GM12878 (cell line): Measurements from ENCODE around the gene C1orf198. TPM values are rescaled to one million over a fixed set of nuclear protein-coding genes. Genes with fewer than 3 reads are reported as not detected.

Experiments used
- ATAC-seq: fragments of 200-7000 bp; cut with Tn5 transposase; 3 replicates; pipeline ENCODE4 v1.9.1; 2020; ENCODE audit warnings: mild to moderate bottlenecking, moderate library complexity
- BruUV-seq: library from RNA; stranded (reverse); fragments of 400-500 nt; replicated peaks from 2 replicates; lab custom pipeline; 2021; lab: Mats Ljungman, UMichigan
- CTCF ChIA-PET: fragments of 300-600 bp; sonication (Branson Sonifier 250); formaldehyde crosslinking; extraction: SDS; loops from one replicate; lab custom pipeline; 2021; ENCODE audit warnings: inconsistent platforms; lab: Yijun Ruan, JAX
- POLR2A ChIA-PET: fragments of 350-600 bp; formaldehyde crosslinking; extraction: SDS; loops from one replicate; lab custom pipeline; 2021; ENCODE audit warnings: inconsistent platforms; lab: Charles Lee
- RAD21 ChIA-PET: fragments of 300-600 bp; sonication (Branson Sonifier 250); formaldehyde crosslinking; loops from one replicate; lab custom pipeline; 2023; ENCODE audit warnings: antibody characterized with exemption; ENCODE audit not compliant: unreplicated experiment; lab: Charles Lee
- SMC1A ChIA-PET: fragments of 300-600 bp; sonication (Branson Sonifier 250); formaldehyde crosslinking; loops from one replicate; lab custom pipeline; 2023; ENCODE audit not compliant: unreplicated experiment, uncharacterized antibody; lab: Charles Lee
- DNase-seq: peaks from one replicate; pipeline ENCODE4 v3.0.0-alpha.2; 2011; ENCODE audit warnings: low read depth, low spot score
- FAIRE-seq: peaks from 3 replicates; lab custom pipeline; 2011; peaks lifted over from hg19 to GRCh38; lab: Jason Lieb, UNC
- H2AFZ ChIP-seq: 2 replicates; pipeline ENCODE4 v1.6.0; 2011; ENCODE audit warnings: low read depth, low read length, control low read depth; ENCODE audit not compliant: control insufficient read depth
- H3K27ac ChIP-seq: 2 replicates; pipeline ENCODE4 v1.5.1; 2011; ENCODE audit warnings: control low read depth; ENCODE audit not compliant: control insufficient read depth, insufficient read depth
- H3K27me3 ChIP-seq, 2 experiments: replicated peaks in 1 of 2; 2 replicates each; pipeline versions ENCODE4 v1.6.0 to v1.6.1; 2011; ENCODE audit warnings: low read length in 1 of 2; ENCODE audit not compliant: control insufficient read depth in 2 of 2, insufficient read depth in 2 of 2
- H3K36me3 ChIP-seq, 2 experiments: 2 replicates each; pipeline ENCODE4 v1.5.1; 2011; ENCODE audit warnings: low read length in 1 of 2; ENCODE audit not compliant: control insufficient read depth in 2 of 2, insufficient read depth in 2 of 2
- H3K4me1 ChIP-seq: 2 replicates; pipeline ENCODE4 v1.6.1; 2011; ENCODE audit warnings: mild to moderate bottlenecking, low read length, moderate library complexity, mixed read lengths; ENCODE audit not compliant: control insufficient read depth, insufficient read depth
- H3K4me2 ChIP-seq: 2 replicates; pipeline ENCODE4 v1.6.0; 2011; ENCODE audit warnings: control low read depth; ENCODE audit not compliant: control insufficient read depth, insufficient read depth
- H3K4me3 ChIP-seq: fragments of 200-600 bp; sonication (generic); 2 replicates; pipeline ENCODE4 v1.5.1; 2016
- H3K79me2 ChIP-seq: 2 replicates; pipeline ENCODE4 v1.6.0; 2011; ENCODE audit warnings: low read length; ENCODE audit not compliant: control insufficient read depth, insufficient read depth
- H3K9ac ChIP-seq: 2 replicates; pipeline ENCODE4 v1.8.0; 2011; ENCODE audit warnings: low read length, control low read depth, mixed read lengths; ENCODE audit not compliant: control insufficient read depth, insufficient read depth
- H3K9me3 ChIP-seq: replicated peaks from 3 replicates; pipeline ENCODE4 v1.5.1; 2011; ENCODE audit warnings: mild to moderate bottlenecking, low read length; ENCODE audit not compliant: control insufficient read depth, insufficient read depth
- H4K20me1 ChIP-seq: 2 replicates; pipeline ENCODE4 v1.6.0; 2011; ENCODE audit not compliant: control insufficient read depth, insufficient read depth
- BRCA1 ChIP-seq: IDR thresholded peaks from 2 replicates; pipeline ENCODE4 v1.6.1; 2011; ENCODE audit warnings: low read depth, low read length, improper control_type of control experiment
- CHD2 ChIP-seq: IDR thresholded peaks from 2 replicates; pipeline ENCODE4 v1.6.1; 2011; ENCODE audit warnings: low read depth, low read length, improper control_type of control experiment, borderline replicate concordance
- NR2F1 ChIP-seq: fragments of 450-650 bp; conservative IDR thresholded peaks from 2 replicates; pipeline ENCODE4 v1.6.1; 2017; ENCODE audit warnings: mild to moderate bottlenecking
- SIN3A ChIP-seq: IDR thresholded peaks from 2 replicates; pipeline ENCODE4 v1.6.1; 2012; ENCODE audit warnings: low read depth, low read length, improper control_type of control experiment
- SIX5 ChIP-seq: IDR thresholded peaks from 2 replicates; pipeline ENCODE4 v1.6.1; 2011; ENCODE audit warnings: mild to moderate bottlenecking, low read depth, low read length, moderate library complexity; ENCODE audit not compliant: severe bottlenecking
- SREBF1 ChIP-seq: IDR thresholded peaks from 2 replicates; pipeline ENCODE4 v1.6.1; 2012; ENCODE audit warnings: mild to moderate bottlenecking, low read length
- ZBTB33 ChIP-seq: fragments of 450-650 bp; IDR thresholded peaks from 2 replicates; pipeline ENCODE4 v1.6.1; 2017; ENCODE audit warnings: mild to moderate bottlenecking
- WGBS: methylation state at CpG from one replicate; pipeline ENCODE4 v1.1.6; 2016; ENCODE audit warnings: low lambda C conversion rate; ENCODE audit not compliant: insufficient replicate concordance, insufficient coverage; ENCODE audit errors: missing lambda C conversion rate; 5-methylcytosine and 5-hydroxymethylcytosine counted together
- in situ Hi-C: fragments of 300-500 bp; cut with MboI; formaldehyde crosslinking; loops from 9 replicates; pipeline ENCODE4 v1.14.3; 2018; ENCODE audit warnings: mixed read lengths
- intact Hi-C: fragments of 100-400 bp; cut with micrococcal nuclease; formaldehyde crosslinking; loops from one replicate; pipeline ENCODE4 v1.14.2; 2022; ENCODE audit not compliant: unreplicated experiment
- polyA plus RNA-seq, 11 experiments: library from polyadenylated mRNA; depleted of rRNA in 4 of 11; unstranded in 6 of 11; stranded (reverse) in 5 of 11; fragments of >200 nt; fragmentation: Nextera tagmentation in 4 of 11; fragmentation: Illumina TruSeq in 1 of 11; extraction: Ambion mirVana in 4 of 11; extraction: Trizol in 1 of 11; gene quantifications; 1 replicate in 1 of 11; 2 replicates in 10 of 11; pipeline versions ENCODE4 v1.2.1 to v1.2.3, GENCODE V29; 2011 to 2016; ENCODE audit warnings: inconsistent platforms in 2 of 11, missing spikeins in 2 of 11, low read depth in 1 of 11
- total RNA-seq, 4 experiments: library from RNA; depleted of rRNA in 3 of 4; stranded (reverse); fragments of >200 nt in 3 of 4; fragmentation: Illumina TruSeq in 1 of 4; extraction: Trizol in 1 of 4; gene quantifications; 2 replicates each; pipeline versions ENCODE4 v1.2.1 to v1.2.3, GENCODE V29; 2013 to 2021

Gene C1orf198
- total and polyA plus RNA-seq, 10 of the 15 experiments (the other 5 are each of a cell fraction or from before 2014, with no cell fraction given) = 0.16 to 2.8 (median 1.1) TPM

- ChIA-PET POLR2A (no interaction called here), RAD21 (no interaction called here), CTCF (no interaction called here), SMC1A (no interaction called here)
- Histone ChIP-seq H3K9ac (no peak overlapping the region), H3K79me2 (no peaks in the 10 kb centered on the region), H3K4me2 (no peak overlapping the region), H2AFZ (no peak overlapping the region), H3K4me1 (no peaks in the 10 kb centered on the region), H3K4me3 (no peak overlapping the region), H3K9me3 (no peaks in the 10 kb centered on the region; the same call in 2 of the 3 replicates)
- FAIRE-seq (no peak), ATAC-seq (no peak)
- no TSS peak for BruUV-seq
- TF ChIP-seq SIN3A = no peak
- no peak for TF ChIP-seq NR2F1
- TF ChIP-seq CHD2 = no peak
- no peak for TF ChIP-seq BRCA1
- no peak for TF ChIP-seq SIX5
- TF ChIP-seq ZBTB33 = no peak
- TF ChIP-seq SREBF1 = no peak
- TF ChIP-seq, all 136 proteins: peak for 0
- DNase-seq = no peak
- in situ Hi-C loops (no loop called here), intact Hi-C loops (no loop called here)
- WGBS = 23% methylated on average over 4 of the region's 4 CpGs
- Histone ChIP-seq H3K27ac (no peak overlapping the region), H4K20me1 (no peaks in the 10 kb centered on the region), H3K27me3 (peaks cover 0 to 3% of the 10 kb centered on the region in 2 experiments; a peak in 2 of 4 replicates), H3K36me3 (no peaks in the 10 kb centered on the region)
These were observed 15.6 kb upstream of the C1orf198 start for GRCh38 chr1:230883967-230884366.
